Smooth muscle cell (in vitro differentiated cells): ENCODE results near the gene MESP2. TPM values are rescaled to one million over a fixed set of nuclear protein-coding genes. Genes with fewer than 3 reads are reported as not detected.

Source experiments
- DNase-seq: peaks from one replicate; lab custom pipeline; 2025; ENCODE audit not compliant: unreplicated experiment; lab: John Stamatoyannopoulos, UW
- H2AFZ ChIP-seq: fragments of 200-600 bp; sonication (generic); 2 replicates; pipeline ENCODE4 v1.6.0; 2016; ENCODE audit warnings: antibody characterized with exemption, low read depth, mild to moderate bottlenecking
- H3F3A ChIP-seq: fragments of 200-600 bp; sonication (generic); 2 replicates; pipeline ENCODE4 v1.6.0; 2017; ENCODE audit warnings: antibody characterized with exemption, low read depth
- H3K27ac ChIP-seq: fragments of 200-600 bp; sonication (generic); 2 replicates; pipeline ENCODE4 v1.5.1; 2016; ENCODE audit warnings: low read depth, mild to moderate bottlenecking
- H3K27me3 ChIP-seq: fragments of 200-600 bp; sonication (generic); 2 replicates; pipeline ENCODE4 v1.6.1; 2016; ENCODE audit warnings: low read depth, mild to moderate bottlenecking
- H3K36me3 ChIP-seq: fragments of 200-600 bp; sonication (generic); 2 replicates; pipeline ENCODE4 v1.5.1; 2016; ENCODE audit warnings: low read depth
- H3K4me1 ChIP-seq: fragments of 200-600 bp; sonication (generic); 2 replicates; pipeline ENCODE4 v1.5.1; 2016; ENCODE audit warnings: low read depth
- H3K4me2 ChIP-seq: fragments of 200-600 bp; sonication (generic); 2 replicates; pipeline ENCODE4 v1.6.0; 2016; ENCODE audit warnings: mild to moderate bottlenecking
- H3K4me3 ChIP-seq: fragments of 200-600 bp; sonication (generic); 2 replicates; pipeline ENCODE4 v1.5.1; 2016; ENCODE audit warnings: mild to moderate bottlenecking
- H3K79me2 ChIP-seq: fragments of 200-600 bp; sonication (generic); 2 replicates; pipeline ENCODE4 v1.6.0; 2016; ENCODE audit warnings: low read depth, mild to moderate bottlenecking
- H3K9ac ChIP-seq: fragments of 200-600 bp; sonication (generic); 2 replicates; pipeline ENCODE4 v1.6.0; 2016; ENCODE audit warnings: low read depth
- H3K9me3 ChIP-seq: fragments of 200-600 bp; sonication (generic); replicated peaks from 2 replicates; pipeline ENCODE4 v1.5.1; 2016; ENCODE audit warnings: low read depth
- H4K20me1 ChIP-seq: fragments of 200-600 bp; sonication (generic); 2 replicates; pipeline ENCODE4 v1.6.0; 2016; ENCODE audit warnings: low read depth
- WGBS: methylation state at CpG from one replicate; pipeline ENCODE4 v1.1.7; 2016; ENCODE audit warnings: low lambda C conversion rate; 5-methylcytosine and 5-hydroxymethylcytosine counted together
- polyA plus RNA-seq: library from polyadenylated mRNA; unstranded; fragments of >200 nt; fragmentation: Nextera tagmentation; extraction: Ambion mirVana; gene quantifications from 2 replicates; pipeline ENCODE4 v1.2.1, GENCODE V29; 2016
- total RNA-seq: library from RNA; depleted of rRNA; stranded (reverse); fragments of >200 nt; gene quantifications from 2 replicates; pipeline ENCODE4 v1.2.3, GENCODE V29; 2014
- TF ChIP-seq, protein P1 (sequence below): fragments of 200-600 bp; sonication (generic); IDR thresholded peaks from 2 replicates; pipeline ENCODE4 v1.5.1; 2017; ENCODE audit warnings: borderline replicate concordance, mild to moderate bottlenecking, antibody characterized with exemption; ENCODE audit not compliant: insufficient read depth, poor library complexity, severe bottlenecking

The MESP2 gene
- total and polyA plus RNA-seq, 2 experiments from 2014 or later, result 0.09 TPM; not detected in 1

GRCh38 chr15:89758283-89758682 is 17.8 kb upstream of the MESP2 start:
- Histone ChIP-seq H3K36me3 (no peaks in the 10 kb centered on the region), H3K79me2 (no peaks in the 10 kb centered on the region), H3K4me3 (no peak overlapping the region), H3K27me3 (no peaks in the 10 kb centered on the region), H3K9me3 (no peaks in the 10 kb centered on the region), H4K20me1 (no peaks in the 10 kb centered on the region), H3K4me2 (no peak overlapping the region), H3K9ac (no peak overlapping the region), H3K4me1 (no peaks in the 10 kb centered on the region), H3F3A (no peaks in the 10 kb centered on the region), H2AFZ (no peak overlapping the region), H3K27ac (no peak overlapping the region)
- TF ChIP-seq, protein P1, sequence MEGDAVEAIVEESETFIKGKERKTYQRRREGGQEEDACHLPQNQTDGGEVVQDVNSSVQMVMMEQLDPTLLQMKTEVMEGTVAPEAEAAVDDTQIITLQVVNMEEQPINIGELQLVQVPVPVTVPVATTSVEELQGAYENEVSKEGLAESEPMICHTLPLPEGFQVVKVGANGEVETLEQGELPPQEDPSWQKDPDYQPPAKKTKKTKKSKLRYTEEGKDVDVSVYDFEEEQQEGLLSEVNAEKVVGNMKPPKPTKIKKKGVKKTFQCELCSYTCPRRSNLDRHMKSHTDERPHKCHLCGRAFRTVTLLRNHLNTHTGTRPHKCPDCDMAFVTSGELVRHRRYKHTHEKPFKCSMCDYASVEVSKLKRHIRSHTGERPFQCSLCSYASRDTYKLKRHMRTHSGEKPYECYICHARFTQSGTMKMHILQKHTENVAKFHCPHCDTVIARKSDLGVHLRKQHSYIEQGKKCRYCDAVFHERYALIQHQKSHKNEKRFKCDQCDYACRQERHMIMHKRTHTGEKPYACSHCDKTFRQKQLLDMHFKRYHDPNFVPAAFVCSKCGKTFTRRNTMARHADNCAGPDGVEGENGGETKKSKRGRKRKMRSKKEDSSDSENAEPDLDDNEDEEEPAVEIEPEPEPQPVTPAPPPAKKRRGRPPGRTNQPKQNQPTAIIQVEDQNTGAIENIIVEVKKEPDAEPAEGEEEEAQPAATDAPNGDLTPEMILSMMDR, result no peak
- 81% methylated on average over 8 of the region's 8 CpGs for WGBS
- DNase-seq, result no peak

DNA sequence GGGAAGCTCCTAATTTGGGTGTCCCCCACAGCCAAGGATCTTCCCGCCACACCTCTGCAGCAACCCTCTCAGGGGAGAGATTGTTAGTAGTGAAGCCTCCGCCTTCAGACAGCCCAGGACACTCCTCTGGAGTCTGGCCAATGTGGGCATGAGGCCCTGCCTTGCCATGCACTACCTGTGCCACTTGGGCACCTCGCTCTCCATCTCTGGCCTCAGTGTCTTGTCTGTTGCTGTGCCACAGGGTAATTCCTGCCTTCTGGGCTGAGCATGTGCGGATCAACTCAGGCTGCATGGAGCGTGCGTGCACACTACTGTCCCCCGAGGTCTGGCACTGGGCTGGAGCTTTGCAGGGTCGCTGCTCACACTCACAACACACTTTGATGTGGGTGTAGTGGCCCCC is 17.2 kb upstream of the MESP2 start:
- Histone ChIP-seq H3K79me2 (no peaks in the 10 kb centered on the region), H2AFZ (no peak overlapping the region), H3K27me3 (no peaks in the 10 kb centered on the region), H3K36me3 (no peaks in the 10 kb centered on the region), H3F3A (no peaks in the 10 kb centered on the region), H3K9ac (no peak overlapping the region), H3K4me2 (no peak overlapping the region), H4K20me1 (no peaks in the 10 kb centered on the region), H3K4me3 (no peak overlapping the region), H3K4me1 (no peaks in the 10 kb centered on the region), H3K27ac (no peak overlapping the region), H3K9me3 (no peaks in the 10 kb centered on the region)
- DNase-seq, result no peak
- TF ChIP-seq, protein P1, result no peak
- 96% methylated on average over 8 of the region's 8 CpGs for WGBS

DNA sequence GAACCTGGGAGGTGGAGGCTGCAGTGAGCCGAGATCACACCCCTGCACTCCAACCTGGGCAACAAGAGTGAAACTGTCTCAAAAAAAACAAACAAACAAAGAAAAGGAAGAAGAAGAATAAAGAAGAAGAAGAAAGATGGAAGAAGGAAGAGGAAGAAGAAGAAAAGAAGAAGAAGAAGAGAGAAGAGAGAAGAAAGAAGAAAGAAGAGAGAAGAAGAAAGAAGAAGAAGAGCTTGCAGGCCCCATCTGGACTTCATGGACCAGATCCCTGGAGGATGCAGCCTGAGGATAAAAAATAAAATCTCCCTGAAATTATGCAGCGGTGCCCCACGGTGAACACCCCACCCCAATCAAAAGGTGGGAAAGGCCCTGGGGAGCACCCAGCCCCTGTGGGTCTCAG is 16.3 kb upstream of the MESP2 start:
- WGBS, result 83% methylated on average over 3 of the region's 3 CpGs
- no peaks in the 10 kb centered on the region for H3K4me1 ChIP-seq
- no peak overlapping the region for H3K4me2 ChIP-seq
- TF ChIP-seq, protein P1, result no peak
- no peaks in the 10 kb centered on the region for H3K9me3 ChIP-seq
- H3K79me2 ChIP-seq, result no peaks in the 10 kb centered on the region
- no peak for DNase-seq
- H2AFZ ChIP-seq, result no peak overlapping the region
- no peak overlapping the region for H3K27ac ChIP-seq
- no peak overlapping the region for H3K9ac ChIP-seq
- no peak overlapping the region for H3K4me3 ChIP-seq
- no peaks in the 10 kb centered on the region for H4K20me1 ChIP-seq
- H3K27me3 ChIP-seq, result no peaks in the 10 kb centered on the region
- no peaks in the 10 kb centered on the region for H3F3A ChIP-seq
- no peaks in the 10 kb centered on the region for H3K36me3 ChIP-seq

DNA sequence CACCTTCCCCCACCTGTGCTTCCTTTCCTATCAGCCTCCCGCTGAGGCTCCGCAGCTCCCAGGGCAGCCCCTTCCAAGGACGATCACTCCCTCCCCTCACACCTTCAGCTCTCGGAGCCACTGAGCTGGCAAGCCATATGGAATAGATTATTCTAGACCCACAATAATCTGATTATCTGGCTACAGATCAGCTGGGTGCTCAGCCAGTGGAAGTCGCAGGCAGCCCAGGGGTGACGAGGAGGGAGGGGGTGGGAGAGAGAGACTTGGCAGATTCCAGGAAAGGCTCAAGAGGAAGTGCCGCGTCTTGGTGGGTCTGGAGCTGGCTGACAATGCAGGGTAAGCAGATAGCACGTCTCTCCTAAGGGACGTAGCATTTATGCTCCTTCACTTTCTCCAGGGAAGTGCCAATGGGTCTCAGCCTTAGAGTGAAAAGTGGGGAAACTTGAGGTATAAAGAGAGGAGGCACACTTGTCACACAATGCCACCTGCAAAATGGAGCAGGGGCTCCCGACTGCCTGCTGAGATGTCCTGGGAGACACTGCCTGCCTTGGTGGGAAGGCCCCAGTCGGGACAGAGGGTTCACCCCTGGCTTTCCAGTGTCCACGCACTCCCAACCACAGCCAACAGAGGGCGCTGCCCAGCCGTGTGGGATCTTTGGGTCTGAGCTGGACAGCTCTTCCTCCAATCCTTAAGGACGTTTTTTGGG is 15.7 kb upstream of the MESP2 start:
- 28% methylated on average over 16 of the region's 16 CpGs for WGBS
- Histone ChIP-seq H4K20me1 (no peaks in the 10 kb centered on the region), H3K36me3 (no peaks in the 10 kb centered on the region), H3K9ac (no peak overlapping the region), H3K79me2 (no peaks in the 10 kb centered on the region), H3F3A (no peaks in the 10 kb centered on the region), H3K27me3 (no peaks in the 10 kb centered on the region), H3K9me3 (no peaks in the 10 kb centered on the region), H3K4me2 (no peak overlapping the region), H2AFZ (no peak overlapping the region), H3K4me1 (no peaks in the 10 kb centered on the region), H3K4me3 (no peak overlapping the region), H3K27ac (no peak overlapping the region)
- peak; percentile 77 for DNase-seq
- TF ChIP-seq, protein P1, result peak; percentile 96
